NCI-H1694 treated with DMSO at 0.1 percent for 48 hours (cell line): ENCODE results near the gene FRRS1.

Experiments
- DNase-seq: peaks from one replicate; lab custom pipeline; 2025; lab: John Stamatoyannopoulos, UW

The FRRS1 gene

DNA sequence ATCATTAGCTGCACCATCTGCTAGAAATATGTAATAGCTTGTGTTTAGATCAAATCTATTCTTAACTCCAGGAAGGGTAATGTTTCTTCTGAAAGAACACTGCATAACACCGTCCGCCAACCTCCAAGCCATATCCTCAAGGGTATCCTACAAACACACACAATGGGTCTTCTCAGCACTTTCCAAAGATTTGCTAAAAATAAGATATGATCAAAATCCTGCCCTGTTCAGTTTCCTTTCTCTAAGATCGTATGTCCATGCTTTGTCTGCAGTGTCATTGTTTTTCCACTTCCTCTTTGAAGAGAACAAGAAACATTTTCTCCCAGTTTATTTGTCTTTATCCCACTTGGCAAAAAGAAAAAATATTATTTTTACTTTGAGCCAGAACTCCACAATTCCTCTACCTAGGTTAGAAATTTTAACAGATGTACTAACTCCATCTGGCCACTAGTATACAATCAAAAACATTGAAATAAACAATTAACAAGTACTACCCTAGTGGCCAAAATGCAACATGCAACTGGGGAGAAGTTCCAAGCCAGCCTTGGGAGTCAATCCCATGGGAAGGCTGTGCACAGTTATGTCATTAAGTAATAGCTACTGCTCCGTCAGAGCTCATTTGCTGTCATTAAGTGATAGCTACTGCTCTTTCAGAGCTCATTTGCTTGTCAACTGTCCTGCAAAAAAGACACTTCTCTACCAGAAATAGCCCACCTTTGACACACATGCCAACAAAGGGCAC is 37.8 kb downstream of the FRRS1 start:
- DNase-seq = peak; percentile 32

DNA sequence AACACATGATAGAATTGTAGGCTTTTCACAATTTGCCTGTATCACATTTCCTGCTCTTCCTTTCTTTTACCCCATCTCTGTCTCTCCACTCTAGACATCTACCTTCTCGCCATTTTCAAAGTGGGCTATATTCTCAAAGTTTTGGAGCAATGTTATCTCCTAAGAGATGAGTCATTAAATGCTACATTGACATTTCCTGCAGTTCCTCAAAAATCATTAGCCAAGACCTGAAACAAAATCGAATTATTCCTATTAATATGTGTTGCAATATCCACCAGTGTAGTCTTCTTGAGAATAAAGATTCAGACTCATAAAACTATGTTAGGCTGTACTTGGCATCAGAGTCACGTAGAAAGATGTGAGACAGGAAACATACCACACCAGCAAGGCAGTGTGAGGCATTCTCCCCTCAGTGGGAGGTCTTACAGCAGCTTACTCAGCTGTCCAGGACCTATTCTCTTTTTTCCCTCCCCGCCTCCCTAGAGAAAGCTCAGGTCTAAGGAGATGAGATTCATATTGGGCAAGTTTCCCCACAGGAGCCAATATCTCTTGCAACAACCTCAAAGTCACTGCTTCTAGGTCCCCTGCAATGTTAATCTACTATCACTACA is 38.8 kb downstream of the FRRS1 start:
- DNase-seq = no peak

- DNase-seq = no peak
Measured at GRCh38 chr1:99726818-99727217, 39.6 kb downstream of the FRRS1 start.

- DNase-seq = no peak
Measured at GRCh38 chr1:99726407-99726806, 40.0 kb downstream of the FRRS1 start.

GRCh38 chr1:99725996-99726395 is 40.4 kb downstream of the FRRS1 start:
- no peak for DNase-seq

GRCh38 chr1:99723251-99723650 is 43.2 kb downstream of the FRRS1 start:
- DNase-seq = no peak

DNA sequence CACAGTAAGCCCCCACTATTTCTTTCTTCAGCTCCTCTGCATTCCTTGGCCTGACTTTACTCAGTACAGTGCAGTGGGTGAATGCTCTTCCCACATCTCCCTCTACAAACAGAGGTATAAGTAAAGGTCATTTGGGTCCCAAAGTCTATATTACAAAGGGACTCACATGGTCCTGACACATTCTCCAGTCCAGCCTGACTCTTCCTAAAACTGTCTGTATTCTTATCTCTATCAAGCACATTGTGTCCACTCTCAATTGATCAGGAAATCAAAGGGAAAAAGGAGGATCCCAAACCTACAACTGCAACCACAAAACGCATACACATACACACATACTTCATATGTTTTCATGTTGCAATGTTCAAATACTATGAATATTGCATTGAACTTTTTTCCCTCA is 49.4 kb downstream of the FRRS1 start:
- no peak for DNase-seq

GRCh38 chr1:99713006-99713405 is 53.4 kb downstream of the FRRS1 start:
- no peak for DNase-seq

DNA sequence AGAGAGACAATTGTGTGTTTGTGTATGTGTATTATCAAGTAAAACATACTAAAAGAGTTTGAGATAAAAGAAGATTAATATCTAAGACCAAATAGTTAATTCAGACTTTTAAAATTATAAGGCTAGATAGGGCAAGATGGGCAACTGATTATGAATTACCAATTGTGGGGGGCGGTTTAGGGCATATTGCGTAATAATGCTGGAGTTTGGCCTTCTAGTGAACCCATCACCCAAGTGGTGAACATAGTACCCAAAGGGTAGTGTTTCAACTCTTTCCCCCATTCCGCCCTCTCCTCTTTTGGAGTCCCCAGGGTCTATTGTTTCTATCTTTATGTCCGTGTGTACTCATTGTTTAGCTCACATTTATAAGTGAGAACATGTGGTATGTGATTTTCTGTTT is 55.4 kb downstream of the FRRS1 start:
- DNase-seq = no peak

- DNase-seq = peak; percentile 87
Measured at GRCh38 chr1:99707535-99708142, 58.8 kb downstream of the FRRS1 start.

DNA sequence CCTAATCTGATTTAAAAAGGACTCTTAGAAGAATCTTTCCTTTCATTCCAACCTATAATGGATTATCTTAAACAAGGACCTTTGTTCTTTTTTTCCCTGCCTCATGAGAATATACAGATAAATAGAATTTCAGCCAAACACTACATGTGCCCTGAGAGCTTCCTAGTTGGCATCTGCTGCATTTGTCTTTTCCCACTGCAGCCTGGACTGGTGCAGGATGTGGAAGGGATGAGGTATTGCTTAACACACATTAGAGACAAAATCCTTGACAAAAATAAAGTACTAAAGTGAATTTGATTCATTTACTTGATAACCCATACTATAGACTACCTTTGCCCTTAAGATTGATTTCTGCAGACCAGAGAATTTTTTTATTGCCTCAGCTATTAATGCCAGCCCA is 61.0 kb downstream of the FRRS1 start:
- DNase-seq = peak; percentile 95

DNA sequence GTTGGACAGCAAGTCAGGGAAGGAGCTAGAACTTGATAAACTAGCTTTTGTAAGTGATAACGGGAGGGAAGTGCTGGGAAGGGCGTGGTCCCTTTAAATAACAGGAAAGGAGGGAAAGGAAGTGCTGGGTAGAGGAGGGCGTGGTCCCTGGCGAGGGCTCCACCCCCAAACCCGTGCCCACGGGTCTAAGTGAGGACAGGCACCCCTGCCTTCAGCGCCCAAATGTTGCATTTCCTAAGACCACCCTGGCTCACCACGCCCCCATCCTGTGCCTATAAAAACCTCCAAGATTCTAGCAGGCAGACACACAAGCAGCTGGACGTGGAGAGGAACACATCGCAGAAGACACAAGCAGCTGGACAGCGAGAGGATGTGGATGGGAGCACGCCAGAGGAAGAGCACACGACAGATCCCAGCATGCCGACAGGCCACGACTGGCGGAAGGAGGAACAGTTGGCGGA is 62.0 kb downstream of the FRRS1 start:
- peak; percentile 62 for DNase-seq

DNA sequence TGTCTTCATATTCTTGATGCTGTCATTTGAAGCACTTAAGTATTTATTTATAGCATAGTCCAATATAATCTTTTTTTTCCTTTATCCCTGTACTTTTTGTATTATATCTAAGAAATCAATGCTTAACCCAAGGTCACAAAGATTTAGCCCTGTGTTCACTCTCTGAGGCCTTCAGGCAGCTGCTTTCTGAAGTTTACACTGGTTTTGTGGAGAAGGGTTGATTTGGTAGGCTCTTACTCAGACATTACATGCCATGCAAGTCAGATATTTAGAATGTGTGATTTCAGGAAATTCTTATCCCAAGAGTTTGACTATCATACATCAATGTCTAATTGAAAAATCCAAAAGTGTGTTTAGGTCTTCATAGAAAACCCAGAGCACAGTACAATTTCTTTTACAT is 64.2 kb downstream of the FRRS1 start:
- no peak for DNase-seq

GRCh38 chr1:99700020-99700419 is 66.4 kb downstream of the FRRS1 start:
- DNase-seq = no peak

DNA sequence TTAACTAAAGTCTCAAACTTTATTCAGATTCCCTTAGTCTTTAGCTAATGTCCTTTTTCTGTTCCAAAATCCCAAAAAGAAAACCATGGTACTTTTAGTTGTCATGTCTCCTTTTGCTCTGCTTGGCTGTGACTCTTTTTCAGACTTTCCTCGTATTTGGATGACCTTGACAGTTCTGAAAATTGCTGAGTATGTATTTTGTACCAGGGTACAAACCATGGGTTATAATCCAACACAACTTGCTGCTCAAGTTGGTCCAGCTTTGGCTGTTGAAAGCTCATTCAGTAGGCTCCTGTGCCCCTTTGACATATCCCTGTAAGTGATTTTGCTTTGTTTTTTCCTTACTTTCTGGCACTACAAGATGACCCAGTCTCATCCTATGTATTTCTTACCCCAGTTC is 68.9 kb downstream of the FRRS1 start:
- no peak for DNase-seq

DNA sequence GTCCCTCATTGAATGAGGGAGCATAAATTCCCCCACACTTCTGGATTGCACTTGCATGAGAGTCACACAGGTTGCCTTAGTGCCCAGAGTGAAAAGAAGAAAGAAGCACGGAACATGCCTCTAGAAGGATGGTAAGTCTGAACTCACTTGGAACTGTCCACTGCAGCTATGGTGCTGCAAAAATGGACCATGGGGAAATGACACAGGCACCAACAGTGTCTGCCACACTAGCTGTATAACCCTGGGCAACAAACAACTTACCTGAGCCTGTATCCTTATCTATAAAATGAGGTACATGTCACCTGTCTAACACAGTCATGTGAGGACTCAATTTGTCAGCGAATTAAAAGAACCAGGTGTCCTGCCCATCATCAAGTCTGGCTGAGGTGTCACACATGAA is 69.8 kb downstream of the FRRS1 start:
- no peak for DNase-seq

DNA sequence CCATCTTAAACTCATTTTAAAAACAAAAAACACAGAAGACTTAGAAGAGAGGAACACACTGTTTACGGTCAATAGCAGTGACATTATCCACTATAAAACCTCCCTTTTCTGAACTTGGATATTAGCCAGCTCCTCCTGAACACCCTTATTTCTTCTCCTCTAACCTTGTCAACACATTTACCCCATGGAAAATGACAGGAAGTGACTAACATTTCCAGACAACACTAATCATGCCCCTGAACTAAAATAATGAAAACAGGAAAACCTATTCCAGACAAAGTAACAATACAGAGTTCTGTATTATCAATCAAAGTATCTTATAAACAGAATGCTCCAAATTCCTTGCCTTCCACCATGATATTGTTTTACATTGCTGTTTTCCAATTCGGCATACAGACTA is 75.3 kb downstream of the FRRS1 start:
- DNase-seq = no peak

DNA sequence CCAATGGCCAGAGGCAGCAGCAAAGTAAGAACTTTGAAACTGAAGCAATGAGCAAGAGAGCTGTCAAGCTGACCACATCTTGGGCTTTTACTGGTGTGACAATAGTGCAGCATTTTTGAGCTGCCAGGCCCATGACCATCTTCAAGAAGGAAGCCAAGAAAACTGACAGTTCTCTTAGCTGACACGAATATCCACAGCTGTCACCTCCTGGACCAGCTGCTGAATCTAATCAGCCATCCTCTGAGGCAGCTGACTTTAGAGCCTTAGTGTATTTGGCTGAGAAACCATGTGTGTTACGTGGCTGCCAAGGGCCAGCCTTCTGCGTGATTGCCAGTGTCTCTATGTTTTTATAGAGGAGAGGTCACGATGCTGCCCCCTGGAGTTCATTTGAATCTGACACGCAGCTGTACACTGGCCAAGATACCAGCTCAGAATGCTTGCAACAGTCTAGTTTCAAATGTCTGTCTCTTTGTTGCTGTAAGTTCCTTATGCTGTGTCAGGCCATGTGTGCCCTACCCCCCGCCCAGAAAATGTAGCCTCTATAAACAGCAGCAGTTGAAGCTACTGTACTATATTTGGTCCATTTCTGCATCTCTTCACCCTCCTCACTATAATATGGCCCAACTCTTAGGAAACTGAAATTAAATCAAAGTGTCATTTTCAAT is 80.8 kb downstream of the FRRS1 start:
- peak; percentile 94 for DNase-seq

GRCh38 chr1:99682291-99682751 is 84.1 kb downstream of the FRRS1 start:
- no peak for DNase-seq

GRCh38 chr1:99681583-99681982 is 84.9 kb downstream of the FRRS1 start:
- DNase-seq = no peak

DNA sequence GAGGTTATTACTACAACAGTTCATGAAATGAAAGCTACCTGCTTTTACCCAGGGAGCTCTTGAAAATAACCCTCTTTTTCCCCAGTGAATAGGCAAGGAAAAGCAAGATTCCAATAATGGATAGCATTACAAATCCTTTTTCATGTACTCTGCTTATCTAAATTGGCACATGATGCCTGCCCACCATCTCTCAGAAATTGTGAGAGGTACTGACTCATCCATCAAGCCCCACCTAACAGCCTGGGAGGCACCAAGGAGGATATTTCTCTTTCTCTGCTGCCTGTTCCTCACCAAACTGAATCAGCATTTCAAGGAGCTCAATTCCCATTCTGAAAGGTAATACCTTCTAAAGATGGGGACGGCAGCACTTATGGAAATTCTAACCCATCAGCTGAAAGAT is 86.2 kb downstream of the FRRS1 start:
- DNase-seq = no peak

GRCh38 chr1:99677416-99677815 is 89.0 kb downstream of the FRRS1 start:
- DNase-seq = no peak

DNA sequence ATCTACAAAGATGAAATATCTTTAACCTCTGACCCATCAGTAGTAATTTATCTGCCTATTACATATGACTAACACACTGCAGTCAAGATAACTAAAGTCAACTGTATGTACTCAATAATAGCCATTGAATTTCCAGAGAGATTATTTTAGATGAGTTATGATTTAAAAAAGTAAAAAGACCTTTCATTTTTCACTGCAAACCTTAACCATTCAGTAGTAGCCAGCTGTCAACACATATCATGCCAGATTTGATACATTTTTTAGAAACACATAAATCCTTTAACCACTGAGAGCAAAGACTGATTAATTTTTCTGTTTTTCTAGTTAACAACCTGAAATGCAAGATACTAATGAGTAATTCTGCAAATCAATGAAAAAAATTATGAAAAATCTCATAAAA is 89.6 kb downstream of the FRRS1 start:
- DNase-seq = peak; percentile 14
